HG03565 (cell line): ENCODE results near the gene SLC13A3.

Source experiments
- ATAC-seq: cut with Tn5 transposase; IDR thresholded peaks from one replicate; pipeline ENCODE4 v1.9.1; 2021; ENCODE audit warnings: mild to moderate bottlenecking, moderate library complexity; ENCODE audit not compliant: unreplicated experiment

SLC13A3 gene

DNA sequence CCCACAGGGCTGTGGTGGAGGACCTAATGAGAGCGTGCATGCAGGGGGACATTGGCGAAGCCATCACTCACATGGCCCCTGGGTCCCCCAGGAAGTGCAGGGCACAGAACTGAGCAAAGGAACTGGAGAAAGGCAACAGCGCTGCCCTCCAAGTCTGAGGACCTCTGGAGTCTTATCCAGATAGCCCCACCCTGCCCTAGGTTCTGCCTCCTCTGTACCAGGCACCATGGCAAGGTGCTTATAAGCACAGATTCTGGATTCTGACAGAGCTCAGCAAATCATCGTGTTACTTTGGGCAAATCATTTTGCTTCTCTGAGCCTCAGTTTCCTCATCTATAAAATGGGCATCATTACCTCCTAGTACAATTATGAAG is 44.5 kb downstream of the SLC13A3 start:
- no peak for ATAC-seq

DNA sequence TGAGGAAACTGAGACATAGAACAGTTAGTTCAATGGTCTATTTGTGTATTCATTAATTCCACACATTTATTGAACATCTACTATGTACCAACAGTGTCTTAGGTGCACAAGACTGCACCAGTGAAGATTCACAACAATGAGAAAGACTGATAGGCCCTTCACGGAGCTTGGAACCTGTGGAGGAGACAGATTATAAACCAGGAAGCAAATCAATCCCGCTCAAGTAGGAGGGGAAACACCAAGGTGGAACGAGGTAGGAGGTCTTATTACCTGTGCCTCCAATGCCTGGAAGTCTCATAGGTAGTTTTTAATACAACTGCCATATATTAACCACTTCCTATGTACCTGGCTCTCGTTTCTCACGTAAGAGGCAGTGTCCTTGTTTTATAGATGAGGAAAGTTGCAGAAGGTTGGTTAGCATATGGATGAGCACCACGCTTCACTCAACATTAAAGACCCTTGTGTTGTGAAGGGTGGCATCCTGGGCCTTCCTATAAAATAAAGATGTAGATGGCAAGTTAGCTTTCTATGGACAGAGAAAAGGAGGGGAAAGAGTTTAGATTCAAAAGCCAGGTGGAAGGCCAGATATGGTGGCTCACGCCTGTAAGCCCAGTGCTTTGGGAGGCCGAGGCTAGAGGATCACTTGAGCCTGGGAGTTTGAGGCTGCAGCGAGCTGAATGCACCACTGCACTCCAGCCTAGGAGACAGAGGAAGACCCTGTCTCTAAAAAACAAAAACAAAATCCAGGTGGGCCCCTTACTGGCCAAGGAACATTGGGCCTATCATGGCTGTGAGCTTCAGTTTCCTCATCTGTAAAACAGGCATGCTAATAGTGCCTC is 45.1 kb downstream of the SLC13A3 start:
- ATAC-seq = no peak

DNA sequence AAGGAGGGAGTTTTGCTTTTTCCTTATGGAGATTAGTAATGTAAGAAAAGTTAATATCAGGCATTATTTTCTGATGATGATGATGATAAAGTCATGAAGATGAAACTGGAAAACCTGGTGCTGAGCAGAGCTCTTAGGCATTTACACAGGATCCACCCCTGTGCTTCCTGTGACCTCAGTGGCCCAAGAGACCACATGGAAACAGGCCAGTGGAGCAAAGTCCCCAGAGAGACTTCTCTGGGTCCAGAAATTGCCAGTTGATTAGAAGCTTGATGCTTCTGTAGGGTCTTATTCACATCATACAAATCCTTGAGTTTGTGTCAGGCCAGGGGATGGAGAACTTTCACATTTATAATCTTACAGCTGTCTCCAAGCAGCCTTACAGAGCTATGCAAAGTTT is 46.1 kb downstream of the SLC13A3 start:
- ATAC-seq = no peak

DNA sequence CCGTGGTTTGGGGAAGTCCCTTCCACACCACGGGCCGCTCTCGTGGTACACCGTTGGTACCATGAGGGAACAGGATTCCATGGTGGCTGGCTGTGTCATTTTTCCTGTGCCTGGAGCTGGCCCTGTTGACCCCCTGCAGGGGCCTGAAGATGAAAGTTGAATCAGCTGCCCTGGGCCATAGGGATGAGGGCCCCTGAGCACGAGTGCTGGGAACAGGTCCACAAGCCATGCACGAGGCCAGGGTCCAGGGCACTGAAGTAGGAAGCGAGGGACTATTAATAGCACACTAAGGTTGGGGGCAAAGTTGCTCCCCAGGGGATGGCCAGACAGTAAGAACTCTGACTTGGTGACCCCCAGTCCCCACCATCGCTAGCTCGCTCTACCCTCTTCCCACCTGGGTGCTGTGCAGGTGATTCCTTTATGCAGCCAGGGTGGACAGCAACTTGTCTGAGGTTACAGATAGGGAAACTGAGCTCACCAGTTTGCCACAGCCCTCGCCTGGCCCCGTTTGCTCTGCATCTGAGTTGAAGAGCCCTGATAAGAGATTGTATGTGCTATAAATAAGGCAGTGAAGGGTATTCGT is 46.6 kb downstream of the SLC13A3 start:
- ATAC-seq = no peak

DNA sequence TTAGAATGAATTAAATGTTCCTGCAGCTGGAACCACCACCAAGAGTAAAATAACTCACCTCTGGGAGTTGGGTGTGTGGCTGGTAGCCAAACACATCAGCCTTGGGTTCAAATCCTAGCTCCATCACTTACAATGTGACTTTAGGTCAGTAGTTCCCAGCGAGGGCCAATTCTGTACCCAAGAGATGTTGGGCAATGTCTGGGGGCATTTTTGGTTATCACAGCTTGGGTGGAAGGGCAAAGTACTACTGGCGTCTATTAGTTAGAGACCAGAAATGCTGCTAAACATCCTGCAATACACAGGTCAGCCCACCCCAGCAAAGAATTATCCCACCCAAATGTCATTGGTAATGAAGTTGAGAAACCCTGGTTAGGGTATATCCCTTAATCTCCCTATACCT is 48.8 kb downstream of the SLC13A3 start:
- ATAC-seq = no peak

DNA sequence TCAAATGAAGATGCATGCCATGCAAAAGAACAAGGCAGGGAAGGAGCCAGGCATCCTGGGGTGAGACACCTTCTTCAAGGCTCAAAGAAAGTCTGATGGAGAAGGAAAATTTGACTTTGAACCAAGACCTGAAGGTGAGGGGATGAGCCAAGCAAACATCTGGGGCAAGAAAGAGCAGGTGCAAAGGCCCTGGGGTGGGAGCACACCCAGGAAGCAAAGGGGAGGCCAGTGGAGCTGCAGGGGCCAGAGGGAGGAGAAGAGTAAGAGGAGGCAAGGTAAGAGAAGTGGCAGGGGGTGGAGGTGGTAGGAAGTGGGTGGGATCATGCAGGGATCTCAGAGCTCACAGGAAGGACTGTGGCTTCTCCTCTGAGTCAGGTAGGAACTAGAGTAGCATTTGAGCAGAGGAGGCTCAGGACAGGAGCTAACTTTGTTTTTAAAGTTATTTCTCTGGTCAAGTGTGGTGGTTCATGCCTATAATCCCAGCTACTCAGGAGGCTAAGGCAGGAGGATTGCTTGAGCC is 49.6 kb downstream of the SLC13A3 start:
- ATAC-seq = no peak

DNA sequence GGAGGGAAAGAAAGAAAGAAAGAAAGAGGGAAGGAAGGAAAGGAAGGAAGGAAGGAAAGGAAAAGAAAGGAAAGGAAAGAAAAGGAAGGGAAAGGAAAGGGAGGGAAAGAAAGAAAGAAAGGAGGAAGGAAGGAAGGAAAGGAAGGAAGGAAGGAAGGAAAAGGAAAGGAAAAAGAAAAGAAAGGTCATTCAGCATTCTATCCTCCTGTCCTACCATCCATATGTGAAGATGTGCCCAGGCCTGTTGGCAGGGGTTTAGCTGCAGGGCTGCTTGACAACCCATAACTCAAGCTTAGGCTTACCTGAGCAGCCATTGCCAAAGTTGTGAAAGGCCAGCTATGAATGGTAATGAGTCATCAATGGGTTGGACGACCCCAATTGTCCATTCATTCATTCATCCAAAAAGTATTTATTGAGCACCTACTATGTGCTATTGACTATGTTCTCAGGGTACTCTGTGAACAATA is 50.9 kb downstream of the SLC13A3 start:
- no peak for ATAC-seq

DNA sequence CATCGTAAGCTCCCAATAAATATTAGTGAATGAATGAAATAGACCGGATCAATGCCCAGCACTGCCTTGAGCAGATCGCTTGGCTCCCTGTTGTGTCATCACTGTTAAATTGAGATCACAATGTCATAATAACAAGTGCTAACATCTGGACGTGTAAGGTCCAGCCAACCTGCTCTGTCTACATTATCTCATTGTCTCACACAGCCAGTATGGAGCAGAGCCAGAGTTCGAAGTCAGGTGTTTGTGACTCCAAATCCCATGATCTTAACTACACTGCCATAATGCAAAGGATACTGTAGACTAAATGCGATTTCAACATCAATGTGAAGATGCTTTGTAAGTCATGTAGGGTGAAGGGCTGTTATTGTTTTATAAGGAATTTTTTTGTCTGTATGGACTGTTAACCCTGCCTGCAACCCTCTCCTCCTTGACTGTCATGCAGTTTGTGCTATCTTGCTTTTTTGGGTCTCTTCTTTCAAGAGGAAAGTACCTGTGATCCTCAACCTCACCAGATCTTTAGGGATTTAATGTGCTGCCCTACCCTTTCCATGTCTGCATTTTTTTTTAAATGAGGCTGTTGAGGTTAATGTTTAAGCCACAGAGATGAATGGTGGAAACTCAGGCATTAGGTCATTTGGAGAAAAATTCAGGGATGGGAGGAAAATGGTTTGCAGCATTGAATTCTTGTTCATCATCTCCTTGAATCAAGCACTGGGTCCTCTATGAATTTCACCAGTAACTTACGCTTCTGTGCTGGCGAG is 51.9 kb downstream of the SLC13A3 start:
- no peak for ATAC-seq

DNA sequence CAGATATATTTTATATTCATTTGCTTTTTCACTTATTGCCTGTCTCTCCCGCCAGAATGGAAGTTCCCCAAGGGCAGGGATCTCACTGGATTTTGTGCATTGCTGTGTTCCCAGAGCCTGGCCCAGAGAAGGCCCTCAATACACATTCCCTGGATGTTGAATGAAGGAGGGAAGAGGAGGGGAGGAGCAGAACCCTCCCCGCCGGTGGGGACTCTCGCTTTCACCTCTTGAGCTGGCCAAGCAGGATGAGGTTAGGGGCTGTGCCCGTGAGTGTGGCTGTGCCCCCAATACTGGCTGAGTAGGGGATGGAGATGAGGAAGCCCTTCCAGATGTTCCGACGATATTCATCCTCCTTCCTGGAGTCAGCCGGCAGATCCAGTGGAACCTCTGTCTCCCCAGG is 55.3 kb downstream of the SLC13A3 start:
- ATAC-seq = no peak

DNA sequence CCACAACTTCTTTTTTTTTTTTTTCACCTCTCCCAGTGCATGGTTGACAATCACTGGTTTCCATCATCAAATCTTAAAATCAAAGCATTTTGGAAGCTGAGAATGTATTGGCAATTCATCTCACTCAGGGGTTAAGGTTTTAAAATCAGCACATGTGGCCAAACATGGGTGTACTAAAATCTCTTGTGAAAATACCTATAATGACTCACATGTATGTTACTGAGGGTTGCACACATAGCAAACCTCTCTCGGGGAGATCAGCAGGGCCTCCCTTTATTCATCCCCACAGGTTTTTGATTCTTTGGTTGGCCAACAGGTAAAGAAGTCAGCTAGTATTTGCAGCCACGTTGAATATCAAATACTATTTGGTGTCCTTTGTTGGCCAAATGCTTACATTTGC is 56.5 kb downstream of the SLC13A3 start:
- no peak for ATAC-seq

DNA sequence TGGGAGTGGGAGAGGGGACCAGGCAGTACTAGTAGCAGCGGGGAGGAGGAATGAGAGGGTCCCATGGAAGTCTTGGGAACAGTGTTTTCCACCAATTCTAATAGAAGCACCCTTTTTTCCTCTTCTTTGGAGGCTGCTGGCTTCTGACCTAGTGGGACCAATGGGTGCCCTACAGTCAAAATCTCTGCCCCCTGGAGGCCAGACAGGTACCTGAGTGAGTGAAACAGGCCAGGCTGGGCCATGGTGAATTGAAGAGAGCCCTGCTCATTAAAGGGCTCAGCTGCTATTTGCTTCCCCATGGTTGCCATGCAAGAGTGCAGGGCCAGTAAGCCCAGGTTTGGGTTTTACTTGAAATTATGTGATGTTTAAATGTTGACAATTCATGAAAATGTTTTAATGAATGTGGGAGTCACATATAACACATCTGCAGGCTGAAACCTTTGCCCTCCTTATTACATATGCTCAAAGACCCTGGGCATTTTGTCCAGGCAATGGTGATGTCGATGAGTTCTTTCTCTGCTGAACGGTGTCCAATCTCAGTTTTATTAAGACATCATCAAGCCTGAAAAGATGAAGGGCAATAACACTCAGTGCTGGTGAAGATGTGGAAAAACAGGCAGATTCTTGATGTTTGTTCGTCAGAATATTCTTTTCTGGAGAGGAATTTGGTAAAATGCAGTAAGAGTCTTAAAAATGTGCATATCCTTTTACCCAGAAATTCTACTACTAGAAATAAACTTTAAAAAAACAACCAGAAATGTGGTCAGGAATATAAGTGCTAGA is 58.5 kb downstream of the SLC13A3 start:
- no peak for ATAC-seq

DNA sequence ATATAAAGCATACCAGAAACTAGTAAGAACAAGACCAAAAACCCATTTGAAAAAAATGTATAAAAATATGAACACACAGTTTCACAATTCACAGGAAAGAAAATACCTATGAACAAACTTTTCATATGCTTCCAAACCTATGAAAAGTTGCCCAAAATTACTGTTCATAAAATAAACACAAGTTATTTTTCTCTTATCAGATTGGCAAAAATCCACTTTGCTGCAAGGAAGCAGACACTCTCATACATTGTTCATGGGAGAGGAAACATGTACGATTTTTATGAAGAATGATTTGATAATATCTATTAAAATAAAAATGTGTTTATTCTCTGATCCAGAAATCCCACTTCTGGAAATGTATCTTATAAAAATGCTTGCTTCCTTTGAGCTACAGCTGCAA is 60.8 kb downstream of the SLC13A3 start:
- no peak for ATAC-seq

DNA sequence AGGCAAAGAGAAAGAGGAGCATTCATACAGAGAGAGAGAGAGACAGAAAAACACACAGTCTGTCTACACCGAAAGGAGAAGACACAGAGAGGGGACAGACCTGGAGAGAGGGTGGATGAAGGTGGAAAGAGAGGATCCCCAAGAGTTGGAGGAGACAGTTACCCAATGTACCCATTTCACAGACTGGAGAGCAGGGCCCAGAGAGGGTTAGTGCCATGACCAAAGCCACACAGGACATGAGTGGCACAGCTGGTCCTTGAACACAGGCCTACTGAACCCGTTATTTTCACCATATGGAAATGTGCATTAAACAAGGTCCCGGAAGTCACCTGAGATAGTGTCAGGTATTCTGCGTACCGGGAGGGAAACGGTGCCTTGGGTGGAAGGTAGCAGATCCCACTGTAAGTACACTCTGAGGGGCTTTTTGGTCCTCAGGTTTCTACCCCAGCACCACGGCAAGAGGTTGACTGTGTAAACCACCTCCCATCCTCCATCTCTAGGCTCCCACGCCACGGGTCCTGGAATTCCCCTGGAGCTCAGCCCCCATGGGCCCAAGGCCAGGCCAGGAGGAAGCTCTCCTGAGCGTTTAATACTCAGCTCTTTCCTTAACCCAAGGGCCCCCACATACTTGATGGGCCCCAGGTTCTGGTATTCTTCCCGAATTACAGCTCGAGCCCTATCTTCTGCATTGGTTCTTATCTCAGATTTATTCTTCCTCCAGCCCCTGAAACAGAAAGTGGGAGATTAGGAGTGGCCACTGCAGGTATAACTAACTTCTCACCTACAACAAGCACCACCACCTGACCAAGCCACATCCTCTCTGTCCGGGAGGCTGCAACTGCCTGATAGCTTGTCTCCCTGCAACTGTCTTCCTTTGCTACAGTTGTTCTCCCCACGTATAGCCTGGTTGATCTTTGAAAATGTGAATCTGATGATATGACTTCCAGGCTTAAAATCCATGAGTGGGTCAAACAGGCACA is 62.4 kb downstream of the SLC13A3 start:
- no peak for ATAC-seq

DNA sequence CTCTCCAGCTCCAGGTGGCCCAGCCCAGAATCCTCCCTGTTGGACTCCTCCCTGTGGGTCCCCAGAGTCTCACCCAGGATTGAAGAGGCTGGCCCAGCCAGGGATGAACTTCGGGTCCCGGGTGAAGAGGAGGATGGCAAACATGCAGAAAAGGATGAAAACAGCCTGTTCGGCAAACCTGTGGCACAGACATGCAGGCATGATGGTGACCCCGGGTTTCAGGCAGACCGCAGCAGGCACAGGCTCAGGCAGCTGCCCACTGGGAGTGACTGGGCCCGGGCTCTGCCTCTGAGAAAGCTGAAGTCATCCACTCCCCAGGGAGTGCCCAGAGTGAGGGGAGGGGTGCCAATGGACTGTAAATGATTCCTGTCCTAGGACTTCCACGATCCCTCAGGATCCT is 63.3 kb downstream of the SLC13A3 start:
- ATAC-seq = no peak

DNA sequence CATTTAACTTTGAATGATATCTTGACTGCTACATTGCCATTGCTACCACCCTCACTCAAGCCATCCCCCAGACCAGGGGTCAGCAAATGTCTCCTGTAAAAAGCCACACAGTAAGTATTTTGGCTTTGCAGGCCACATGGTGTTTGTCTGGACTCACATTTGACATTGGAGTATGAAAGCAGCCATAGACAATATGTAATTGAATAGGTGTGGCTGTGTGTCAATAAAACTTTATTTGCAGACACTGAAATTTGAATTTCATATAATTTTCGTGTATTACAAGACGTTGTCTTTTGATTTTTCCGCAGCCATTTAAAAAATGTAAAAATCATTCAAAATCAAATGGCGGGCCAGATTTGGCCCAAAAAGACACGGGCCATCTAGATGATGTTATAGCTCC is 64.5 kb downstream of the SLC13A3 start:
- no peak for ATAC-seq

DNA sequence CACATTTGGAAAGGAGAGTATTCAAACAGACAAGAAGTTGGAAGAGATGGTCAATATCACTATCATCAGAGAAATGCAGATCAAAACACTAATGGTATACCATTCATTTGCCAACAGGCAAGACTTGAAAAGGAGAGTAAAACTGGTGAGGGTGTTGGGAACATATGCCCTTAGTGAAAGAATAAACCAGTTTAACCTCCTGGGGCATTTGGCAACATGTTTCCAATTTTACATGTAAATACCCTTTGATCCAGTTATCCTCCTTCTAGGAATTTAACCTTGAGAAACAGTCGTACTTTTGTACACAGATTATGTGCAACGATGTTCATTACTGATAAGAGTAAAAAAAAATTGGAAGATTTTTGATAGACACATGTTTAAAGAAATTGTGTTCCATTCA is 66.8 kb downstream of the SLC13A3 start:
- ATAC-seq = no peak

DNA sequence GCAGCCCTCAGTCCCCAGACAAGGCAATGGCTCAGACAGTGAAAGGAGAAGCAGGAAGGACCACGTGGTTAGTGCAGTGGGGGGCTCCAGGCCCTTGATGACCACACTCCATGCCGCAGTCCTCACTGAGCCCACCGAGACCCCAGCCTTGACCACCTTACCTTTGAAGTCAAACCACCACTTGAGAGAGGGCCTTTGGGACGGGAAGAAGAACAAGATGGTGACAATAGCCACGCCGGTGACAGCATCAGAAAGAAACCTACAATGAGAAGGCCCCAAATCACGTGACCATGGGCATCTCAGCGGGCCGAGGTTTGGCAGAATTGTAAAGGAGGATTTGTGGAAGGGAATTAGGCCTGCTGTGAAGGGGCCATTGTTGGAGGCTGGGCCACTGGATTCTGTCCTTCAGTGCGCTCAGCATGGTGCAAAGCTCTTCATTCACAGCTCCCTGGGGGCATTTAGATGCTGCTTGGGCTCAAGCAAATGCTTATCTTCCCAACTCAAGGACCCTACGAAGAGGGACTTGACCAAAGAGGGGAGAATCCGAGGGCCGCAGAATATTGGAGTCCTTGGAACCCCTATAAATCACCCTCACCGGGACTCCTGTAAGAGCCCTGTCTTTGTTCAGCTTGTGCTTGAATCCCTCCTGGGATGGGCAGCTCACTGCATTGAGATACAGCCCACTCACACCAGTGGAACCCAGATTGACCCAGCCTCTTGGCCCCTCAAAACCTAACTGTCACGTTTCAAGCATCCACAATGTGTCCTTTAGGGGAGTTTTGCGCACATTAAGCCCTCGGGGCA is 67.6 kb downstream of the SLC13A3 start:
- ATAC-seq = no peak

DNA sequence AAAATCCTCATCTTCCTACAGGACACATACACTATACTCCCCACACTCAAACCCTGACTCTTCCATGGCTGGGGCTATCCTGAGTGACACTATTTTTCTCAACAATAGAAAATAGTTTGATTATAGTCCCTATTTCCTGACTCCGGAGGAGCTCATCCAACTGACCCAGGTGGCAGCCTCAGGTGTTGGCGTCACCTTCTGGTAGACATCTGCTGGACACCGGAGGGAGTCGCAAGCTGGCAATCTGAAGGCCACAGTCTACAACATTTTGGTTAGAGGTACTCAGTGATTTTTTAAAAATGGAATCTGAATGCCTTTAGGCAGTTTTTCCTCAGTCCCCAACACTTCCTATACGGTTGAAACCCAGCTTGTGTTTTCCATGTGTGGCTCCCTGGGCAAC is 68.6 kb downstream of the SLC13A3 start:
- ATAC-seq = no peak

DNA sequence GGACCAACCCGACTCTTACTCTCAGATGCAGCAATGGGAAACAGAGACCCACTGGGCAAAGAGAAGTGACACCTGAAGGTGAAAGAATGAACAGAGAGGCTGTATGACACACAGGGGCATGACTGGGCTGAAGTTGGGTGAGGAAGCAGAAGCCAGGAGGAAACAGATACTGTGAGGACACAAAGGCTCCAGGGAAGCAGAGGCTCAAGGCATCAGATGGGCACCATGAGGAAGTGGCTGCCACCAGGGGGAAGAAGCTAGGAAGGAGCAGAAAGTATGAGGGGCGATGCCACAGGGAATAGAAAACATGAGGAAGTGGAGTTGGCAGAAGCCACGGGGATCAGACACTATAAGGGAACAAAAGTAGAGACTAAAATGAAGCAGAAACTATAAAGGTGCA is 69.9 kb downstream of the SLC13A3 start:
- no peak for ATAC-seq
